ENCODE measurements around the gene JKAMP.

JKAMP gene

GRCh38 chr14:59507063-59507751 is 22.9 kb downstream of the JKAMP start:
- no peak for TF ChIP-seq SP1 (IDR thresholded peaks at IDR 0.05)
- no peak for TF ChIP-seq PKNOX1 (IDR thresholded peaks at IDR 0.05)
- no peak for TF ChIP-seq L3MBTL2 (conservative IDR thresholded peaks at IDR 0.05)
- TF ChIP-seq CTBP1 (IDR thresholded peaks at IDR 0.05; ENCODE audit: borderline replicate concordance) = no peak
- no peak for TF ChIP-seq NFRKB (IDR thresholded peaks at IDR 0.05)
- TF ChIP-seq SUZ12 (IDR thresholded peaks at IDR 0.05) = no peak
- TF ChIP-seq FOXK2 (IDR thresholded peaks at IDR 0.05) = no peak
- no peak for TF ChIP-seq LEF1 (IDR thresholded peaks at IDR 0.05; ENCODE audit: borderline replicate concordance)
- TF ChIP-seq FOXM1 (IDR thresholded peaks at IDR 0.05; ENCODE audit: borderline replicate concordance) = no peak
- TF ChIP-seq ELF4 (IDR thresholded peaks at IDR 0.05) = no peak
- TF ChIP-seq ARNT (IDR thresholded peaks at IDR 0.05) = no peak
- no peak for TF ChIP-seq ZNF384 (IDR thresholded peaks at IDR 0.05)
- no peak for TF ChIP-seq BHLHE40 (IDR thresholded peaks at IDR 0.05; ENCODE audit: borderline replicate concordance)
- TF ChIP-seq TARDBP (IDR thresholded peaks at IDR 0.05) = no peak
- TF ChIP-seq FOXA1 (IDR thresholded peaks at IDR 0.05) = no peak
- POLR2A ChIA-PET = interaction anchor here (1.0 to 1.1 kb wide), 2 partner anchors 23 to 70 kb away, joined by 4 read pairs; partner anchors contain the start of genes CCDC175, JKAMP and L3HYPDH
- DNase-seq (ENCODE audit: extremely low spot score) = peak; percentile 74
- CTCF ChIA-PET = interaction anchor here (0.5 to 2.1 kb wide), 14 partner anchors 24 to 713 kb away, joined by 3 to 56 read pairs (median 4); partner anchors contain the start of genes CCDC175 and DHRS7

DNA sequence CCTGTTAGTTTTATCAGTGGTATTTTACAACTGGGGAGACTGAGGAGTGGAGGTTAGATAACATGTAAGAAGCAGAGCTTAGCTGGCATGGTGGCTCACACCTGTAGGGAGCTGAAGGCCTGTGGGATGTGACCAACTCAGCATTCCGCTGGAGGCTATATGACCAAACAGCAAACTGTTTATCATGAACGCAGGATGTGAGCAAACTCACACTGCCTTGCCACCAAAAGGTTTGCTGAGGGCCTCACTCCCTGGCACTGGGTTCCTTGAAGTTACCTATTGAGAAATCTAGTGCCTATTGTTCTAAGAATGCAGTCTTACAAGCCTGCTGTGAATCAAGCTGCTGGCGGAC is 23.4 kb downstream of the JKAMP start:
- no peak for TF ChIP-seq FOXA1 (IDR thresholded peaks at IDR 0.05)
- no peak for TF ChIP-seq ZNF384 (IDR thresholded peaks at IDR 0.05)
- no peak for TF ChIP-seq FOXM1 (IDR thresholded peaks at IDR 0.05; ENCODE audit: borderline replicate concordance)
- TF ChIP-seq CTBP1 (IDR thresholded peaks at IDR 0.05; ENCODE audit: borderline replicate concordance) = no peak
- TF ChIP-seq LEF1 (IDR thresholded peaks at IDR 0.05; ENCODE audit: borderline replicate concordance) = no peak
- no peak for TF ChIP-seq PKNOX1 (IDR thresholded peaks at IDR 0.05)
- no peak for TF ChIP-seq L3MBTL2 (conservative IDR thresholded peaks at IDR 0.05)
- TF ChIP-seq ELF4 (IDR thresholded peaks at IDR 0.05) = no peak
- no peak for TF ChIP-seq BHLHE40 (IDR thresholded peaks at IDR 0.05; ENCODE audit: borderline replicate concordance)

GRCh38 chr14:59509101-59509500 is 24.8 kb downstream of the JKAMP start:
- ChIA-PET CTCF (interaction anchor here (1.9 kb wide), 1 partner anchor 68 kb away, joined by 8 read pairs; the partner anchor contains the start of gene CCDC175), POLR2A (no interaction called here)
- no peak for DNase-seq (ENCODE audit: extremely low spot score)
- TF ChIP-seq BHLHE40 (IDR thresholded peaks at IDR 0.05; ENCODE audit: borderline replicate concordance) (no peak), L3MBTL2 (conservative IDR thresholded peaks at IDR 0.05) (no peak), SP1 (IDR thresholded peaks at IDR 0.05) (no peak), ZNF384 (IDR thresholded peaks at IDR 0.05) (no peak), PKNOX1 (IDR thresholded peaks at IDR 0.05) (no peak), FOXK2 (IDR thresholded peaks at IDR 0.05) (no peak), TARDBP (IDR thresholded peaks at IDR 0.05) (no peak), HDGF (IDR thresholded peaks at IDR 0.05; ENCODE audit: borderline replicate concordance) (no peak), CTBP1 (IDR thresholded peaks at IDR 0.05; ENCODE audit: borderline replicate concordance) (no peak), FOXM1 (IDR thresholded peaks at IDR 0.05; ENCODE audit: borderline replicate concordance) (no peak), ELF4 (IDR thresholded peaks at IDR 0.05) (no peak), FOXA1 (IDR thresholded peaks at IDR 0.05) (no peak), NFRKB (IDR thresholded peaks at IDR 0.05) (no peak), ARNT (IDR thresholded peaks at IDR 0.05) (no peak)

More for the DNA sequence above, 23.4 kb downstream of the JKAMP start:
- CTCF ChIA-PET = interaction anchor here (0.5 to 2.1 kb wide), 13 partner anchors 33 to 712 kb away, joined by 3 to 56 read pairs (median 6); partner anchors contain the start of genes CCDC175 and DHRS7
- POLR2A ChIA-PET = interaction anchor here (1.0 to 1.1 kb wide), 2 partner anchors 23 to 69 kb away, joined by 4 read pairs; partner anchors contain the start of genes CCDC175, JKAMP and L3HYPDH
- DNase-seq (ENCODE audit: extremely low spot score) = no peak

- ChIA-PET POLR2A (no interaction called here), CTCF (interaction anchor here (1.9 kb wide), 1 partner anchor 67 kb away, joined by 8 read pairs; the partner anchor contains the start of gene CCDC175)
- TF ChIP-seq ELF4 (IDR thresholded peaks at IDR 0.05) (no peak), CTBP1 (IDR thresholded peaks at IDR 0.05; ENCODE audit: borderline replicate concordance) (no peak), SP1 (IDR thresholded peaks at IDR 0.05) (no peak), SUZ12 (IDR thresholded peaks at IDR 0.05) (no peak), HDGF (IDR thresholded peaks at IDR 0.05; ENCODE audit: borderline replicate concordance) (no peak)
- no peak for DNase-seq (ENCODE audit: extremely low spot score)
Measured at GRCh38 chr14:59510001-59510400, 25.7 kb downstream of the JKAMP start.

DNA sequence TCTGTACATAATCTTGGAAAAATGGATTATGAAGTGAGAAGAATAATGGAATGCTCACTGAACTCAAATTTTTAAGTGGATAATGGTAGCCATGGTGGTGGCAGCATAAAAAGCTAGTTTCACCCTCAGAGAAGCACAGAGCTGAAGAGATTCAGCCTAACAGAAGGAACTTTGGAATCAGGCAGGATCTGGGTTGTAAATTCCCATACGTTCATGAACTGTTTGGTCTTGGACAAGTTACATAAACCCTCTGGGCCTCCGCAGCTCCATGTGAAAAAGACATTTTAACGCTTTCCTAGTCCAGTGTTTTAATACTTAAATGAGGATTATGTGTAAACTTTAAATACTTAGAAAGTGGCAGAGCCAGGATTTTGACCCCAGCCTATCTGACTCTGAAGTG is 26.6 kb downstream of the JKAMP start:
- CTCF ChIA-PET = interaction anchor here (2.6 kb wide), 1 partner anchor 66 kb away, joined by 23 read pairs; the partner anchor contains the start of gene CCDC175
- POLR2A ChIA-PET = no interaction called here
- no peak for DNase-seq (ENCODE audit: extremely low spot score)
- TF ChIP-seq NFRKB (IDR thresholded peaks at IDR 0.05) (no peak), BHLHE40 (IDR thresholded peaks at IDR 0.05; ENCODE audit: borderline replicate concordance) (no peak), FOXA1 (IDR thresholded peaks at IDR 0.05) (no peak), FOXM1 (IDR thresholded peaks at IDR 0.05; ENCODE audit: borderline replicate concordance) (no peak), LEF1 (IDR thresholded peaks at IDR 0.05; ENCODE audit: borderline replicate concordance) (no peak), TARDBP (IDR thresholded peaks at IDR 0.05) (no peak), SP1 (IDR thresholded peaks at IDR 0.05) (no peak), PKNOX1 (IDR thresholded peaks at IDR 0.05) (no peak), HDGF (IDR thresholded peaks at IDR 0.05; ENCODE audit: borderline replicate concordance) (no peak), CTBP1 (IDR thresholded peaks at IDR 0.05; ENCODE audit: borderline replicate concordance) (no peak), SUZ12 (IDR thresholded peaks at IDR 0.05) (no peak)

All from HEK293T (cell line).